Activated CD4-positive, CD25-positive, alpha-beta regulatory T cell treated with anti-CD3 and anti-CD28 coated beads, Interleukin-2, amount 50 U/mL, for 24 hours (primary cell): ENCODE data around the gene LRFN4.
A peak's percentile ranks its signal among the peaks of the same experiment; 100 is the strongest.

Experiments used
- ATAC-seq, 2 donors: fragments of 150-1000 bp; cut with Tn5 transposase; one replicate each; pipeline ENCODE4 v1.10.0; 2021; ENCODE audit warnings: mild to moderate bottlenecking in 1 of 2, moderate library complexity in 1 of 2

The LRFN4 gene

GRCh38 chr11:66845876-66846212 is 11.0 kb upstream of the LRFN4 start:
- ATAC-seq: no peak

- ATAC-seq: no peak
Measured at GRCh38 chr11:66846671-66847091, 10.2 kb upstream of the LRFN4 start.

- ATAC-seq: no peak
Measured at GRCh38 chr11:66847461-66848232, 9.2 kb upstream of the LRFN4 start.

GRCh38 chr11:66848671-66849500 is 8.0 kb upstream of the LRFN4 start:
- ATAC-seq: no peak

DNA sequence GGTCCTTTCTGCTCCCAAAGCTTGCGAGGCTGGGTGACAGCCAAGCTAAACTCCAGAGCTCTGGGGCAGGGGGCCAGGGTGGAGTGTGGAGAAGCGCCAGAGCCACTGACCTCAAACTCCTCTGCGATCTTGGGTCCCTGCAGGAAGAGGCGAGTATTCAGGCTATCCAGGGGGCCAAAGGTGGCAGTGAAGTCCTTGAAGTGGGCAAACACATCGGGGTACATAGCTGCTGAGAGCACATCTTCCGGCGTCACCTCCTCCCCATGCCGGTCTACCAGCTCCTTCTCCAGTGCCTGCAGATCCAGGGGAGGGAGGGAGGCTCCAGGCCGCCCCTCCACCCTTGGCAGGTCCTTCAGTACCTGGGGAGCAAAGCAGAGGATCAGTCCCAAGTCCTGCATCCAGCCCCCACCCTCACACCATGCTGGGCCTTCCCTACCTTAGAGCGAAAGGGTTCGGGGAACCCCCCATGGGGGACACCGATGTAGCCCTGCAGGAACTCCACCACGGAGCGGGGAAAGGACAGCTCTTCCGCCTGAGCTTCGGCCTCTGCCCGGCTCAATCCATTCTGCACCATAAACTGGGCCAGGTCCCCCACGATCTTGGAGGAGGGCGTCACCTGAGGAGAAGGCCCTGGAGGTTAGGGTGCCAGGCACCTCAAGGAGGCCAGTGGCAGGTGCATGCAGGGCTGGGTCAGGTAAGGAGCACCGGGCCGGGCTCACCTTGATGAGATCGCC is 7.2 kb upstream of the LRFN4 start:
- no peak for ATAC-seq

GRCh38 chr11:66850235-66850587 is 6.7 kb upstream of the LRFN4 start:
- no peak for ATAC-seq

DNA sequence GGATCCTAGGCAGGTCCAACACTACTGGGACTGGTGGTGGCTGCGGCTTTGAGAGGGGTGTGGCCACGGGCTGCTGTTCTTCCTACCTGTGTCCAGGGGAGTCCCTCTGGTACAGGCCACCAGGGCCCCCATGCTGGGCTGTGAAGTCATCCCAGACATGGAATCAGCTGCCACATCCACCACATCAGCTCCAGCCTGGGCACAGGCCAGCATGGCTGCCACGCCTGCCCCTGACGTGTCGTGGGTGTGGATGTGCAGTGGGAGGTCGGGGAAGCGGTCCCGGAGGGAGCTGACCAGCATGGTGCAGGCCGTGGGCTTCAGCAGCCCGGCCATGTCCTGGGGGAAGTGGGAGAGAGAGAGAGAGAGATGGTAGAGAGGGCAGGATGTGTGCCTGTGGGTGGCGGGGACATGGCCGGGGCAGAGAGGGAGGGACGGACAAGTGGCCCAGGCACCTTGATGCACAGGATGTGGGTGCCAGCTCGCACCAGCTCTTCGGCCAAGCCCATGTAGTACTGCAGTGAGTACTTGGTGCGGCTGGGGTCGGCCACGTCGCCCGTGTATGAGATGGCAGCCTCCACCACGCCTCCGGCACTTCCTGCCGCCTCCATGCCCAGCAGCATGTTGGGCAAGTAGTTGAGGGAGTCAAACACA is 6.2 kb upstream of the LRFN4 start:
- no peak for ATAC-seq

DNA sequence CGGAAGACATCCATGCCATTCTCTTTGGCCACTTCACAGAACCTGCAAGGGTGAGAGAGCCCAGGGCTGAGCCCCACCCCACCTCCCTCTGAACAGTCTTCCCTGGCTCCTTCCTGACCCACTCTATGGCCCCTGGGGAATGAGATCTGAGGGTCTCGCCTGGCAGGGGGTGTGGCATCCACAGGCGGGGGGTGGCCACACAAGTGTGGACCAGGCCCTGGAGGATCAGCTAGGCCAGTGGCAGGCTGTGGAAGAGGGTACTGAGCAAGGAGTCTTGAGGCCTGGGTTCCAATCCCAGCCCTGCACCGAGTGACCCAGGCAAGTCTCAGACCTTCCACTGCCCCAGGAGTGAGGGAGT is 5.6 kb upstream of the LRFN4 start:
- no peak for ATAC-seq

GRCh38 chr11:66851698-66852465 is 5.0 kb upstream of the LRFN4 start:
- no peak for ATAC-seq

DNA sequence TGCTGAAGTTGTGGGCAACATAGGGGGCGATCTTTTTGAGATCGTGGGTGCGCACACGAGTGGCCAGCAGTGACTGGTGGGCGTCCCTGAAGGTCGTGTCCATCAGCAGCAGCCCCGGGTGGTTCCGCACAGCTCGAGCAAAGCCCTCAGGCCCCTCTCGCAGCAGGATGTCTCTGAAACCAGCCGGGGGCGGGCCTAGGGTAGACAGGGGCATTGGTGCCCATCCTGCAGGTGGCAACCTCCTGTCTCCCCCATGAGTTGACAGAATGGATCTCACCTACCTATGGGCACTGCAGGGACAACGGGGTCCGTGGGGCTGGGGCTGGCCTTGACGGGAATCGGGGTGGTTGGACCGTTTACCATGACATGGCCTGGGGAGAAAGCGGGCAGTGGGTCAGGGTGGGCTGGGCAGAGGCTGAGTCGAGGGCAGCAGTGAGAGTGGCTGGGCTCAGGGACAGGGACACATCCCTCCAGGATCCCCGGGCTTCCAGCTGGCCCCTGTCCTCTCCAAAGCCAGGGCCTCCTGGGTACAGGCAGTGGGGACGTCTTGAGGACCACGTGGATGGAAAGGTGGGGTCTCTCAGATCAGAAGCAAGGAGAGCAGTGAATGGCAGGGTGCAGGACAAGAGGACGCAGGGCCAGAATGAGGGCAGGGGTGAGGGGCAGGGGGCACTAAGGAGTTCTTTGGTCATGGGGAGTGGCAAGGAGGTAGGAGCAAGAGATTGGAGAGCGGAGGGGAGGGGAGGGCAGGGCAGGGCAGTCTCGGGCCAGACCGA is 4.2 kb upstream of the LRFN4 start:
- no peak for ATAC-seq

DNA sequence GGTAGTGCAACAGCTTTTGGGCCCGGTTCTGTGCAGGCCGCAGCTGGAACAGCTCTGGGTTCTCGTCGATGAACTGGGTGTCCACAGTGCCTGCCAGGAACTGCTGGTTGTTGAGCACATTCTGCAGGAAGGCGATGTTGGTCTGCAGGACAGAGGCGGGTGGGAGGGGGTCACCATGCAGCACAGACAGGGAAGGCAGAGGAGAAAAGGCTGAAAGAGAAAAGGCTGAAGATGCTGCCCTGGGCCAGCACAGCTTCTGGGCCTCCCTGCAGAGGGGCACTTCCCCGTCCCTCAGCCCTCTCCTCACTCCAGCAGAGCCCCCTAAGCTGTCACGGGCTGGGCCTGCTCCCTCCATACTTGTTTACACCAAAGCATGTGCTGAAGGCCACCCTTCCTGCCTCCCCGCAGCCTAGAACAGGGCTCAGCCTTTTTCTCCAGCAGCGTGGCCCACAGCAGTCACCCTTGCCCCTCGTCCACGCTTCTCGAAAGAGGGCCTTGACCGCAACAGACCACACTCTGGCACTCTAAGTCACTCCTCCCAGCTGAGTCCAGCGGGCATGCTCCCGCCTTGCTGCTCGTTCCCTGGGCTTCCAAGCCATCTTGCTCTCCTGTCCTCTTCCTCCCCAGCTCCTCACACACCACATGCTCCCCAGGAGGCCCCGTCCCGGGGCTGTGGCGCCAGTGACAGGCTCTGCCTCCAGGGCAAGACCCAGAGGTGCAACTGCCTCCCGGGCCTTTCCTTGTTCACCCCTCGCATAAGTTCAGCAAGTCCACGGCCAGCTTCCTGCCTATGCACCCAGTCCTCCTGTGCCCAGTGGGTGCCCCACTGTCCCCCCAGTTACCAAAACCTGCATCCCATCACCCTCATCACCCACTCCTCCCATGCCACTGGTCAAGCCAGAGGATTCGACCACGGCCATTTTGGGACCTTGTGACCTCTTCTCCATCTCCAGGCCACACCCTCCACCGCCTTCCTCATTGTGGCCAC is 3.3 kb upstream of the LRFN4 start:
- no peak for ATAC-seq

DNA sequence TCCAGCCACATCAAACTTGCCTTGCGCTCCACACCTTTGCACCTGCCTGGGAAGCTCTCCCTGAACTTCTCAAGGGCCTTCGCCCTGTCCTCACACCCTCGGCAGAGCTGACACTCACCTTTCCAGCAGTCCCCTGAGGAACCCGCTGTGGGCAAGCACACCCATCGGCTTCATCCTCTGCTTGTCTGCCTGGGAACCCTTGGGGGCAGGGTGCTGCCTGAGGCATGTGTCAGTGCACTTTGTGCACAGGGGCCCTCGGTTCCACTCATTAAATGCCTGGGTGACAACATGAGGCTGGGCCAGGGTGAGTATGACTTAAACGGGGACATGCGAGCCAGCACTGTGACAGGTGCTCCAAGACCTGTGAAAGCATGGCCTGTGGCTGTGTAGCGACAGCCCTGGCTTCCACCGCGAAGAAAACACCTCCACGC is 2.6 kb upstream of the LRFN4 start:
- no peak for ATAC-seq

GRCh38 chr11:66854729-66855211 is 2.1 kb upstream of the LRFN4 start:
- ATAC-seq: no peak

DNA sequence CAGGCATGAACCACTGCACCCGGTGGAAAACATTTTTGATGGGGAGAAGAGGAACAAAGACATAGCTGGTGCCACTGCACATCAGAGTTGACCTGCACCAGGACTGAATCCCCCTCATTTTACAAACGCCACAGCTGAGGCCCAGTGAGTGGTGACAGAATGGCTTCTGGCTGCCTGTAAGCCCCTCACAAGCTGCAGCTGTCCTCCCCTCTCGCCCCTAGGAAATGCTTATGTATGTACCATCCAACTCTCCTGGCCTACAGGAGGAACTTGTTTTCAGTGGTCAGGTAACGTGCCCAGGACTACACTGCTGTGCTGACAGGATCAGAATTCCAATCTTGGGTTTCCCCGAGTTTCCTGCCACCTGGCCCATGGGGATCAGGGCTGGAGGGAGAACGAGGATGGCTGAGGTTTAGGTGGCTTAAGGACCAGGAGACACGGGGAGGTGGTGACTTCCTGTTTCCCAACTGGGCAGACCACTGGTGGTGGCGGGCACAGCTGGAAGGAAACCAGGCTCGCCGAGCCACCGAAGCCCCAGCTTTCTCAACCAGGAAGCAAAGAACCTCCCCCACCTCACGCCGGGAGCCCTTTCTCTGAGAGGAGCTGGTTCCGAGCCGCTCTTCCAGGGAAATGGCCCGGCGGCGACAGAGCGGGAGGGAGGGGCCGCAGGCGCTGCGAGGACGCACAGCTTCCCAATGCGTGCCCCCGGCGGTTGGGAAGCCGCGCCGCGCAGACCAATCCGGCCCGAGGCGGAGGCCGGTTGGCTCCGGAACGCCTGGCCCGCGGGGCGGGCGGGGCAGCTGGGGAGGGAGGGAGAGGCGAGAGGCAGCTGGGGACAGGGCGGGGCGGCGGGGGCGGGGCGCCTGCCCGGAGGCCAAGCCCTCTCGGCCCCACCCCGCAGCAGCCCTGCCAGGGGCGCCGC is 1.0 kb upstream of the LRFN4 start:
- peak; percentile 81 to 82 for ATAC-seq

- ATAC-seq: no peak
Measured at GRCh38 chr11:66857234-66857926, 516 bp downstream of the LRFN4 start.

GRCh38 chr11:66857927-66858185 is 992 bp downstream of the LRFN4 start:
- no peak for ATAC-seq

DNA sequence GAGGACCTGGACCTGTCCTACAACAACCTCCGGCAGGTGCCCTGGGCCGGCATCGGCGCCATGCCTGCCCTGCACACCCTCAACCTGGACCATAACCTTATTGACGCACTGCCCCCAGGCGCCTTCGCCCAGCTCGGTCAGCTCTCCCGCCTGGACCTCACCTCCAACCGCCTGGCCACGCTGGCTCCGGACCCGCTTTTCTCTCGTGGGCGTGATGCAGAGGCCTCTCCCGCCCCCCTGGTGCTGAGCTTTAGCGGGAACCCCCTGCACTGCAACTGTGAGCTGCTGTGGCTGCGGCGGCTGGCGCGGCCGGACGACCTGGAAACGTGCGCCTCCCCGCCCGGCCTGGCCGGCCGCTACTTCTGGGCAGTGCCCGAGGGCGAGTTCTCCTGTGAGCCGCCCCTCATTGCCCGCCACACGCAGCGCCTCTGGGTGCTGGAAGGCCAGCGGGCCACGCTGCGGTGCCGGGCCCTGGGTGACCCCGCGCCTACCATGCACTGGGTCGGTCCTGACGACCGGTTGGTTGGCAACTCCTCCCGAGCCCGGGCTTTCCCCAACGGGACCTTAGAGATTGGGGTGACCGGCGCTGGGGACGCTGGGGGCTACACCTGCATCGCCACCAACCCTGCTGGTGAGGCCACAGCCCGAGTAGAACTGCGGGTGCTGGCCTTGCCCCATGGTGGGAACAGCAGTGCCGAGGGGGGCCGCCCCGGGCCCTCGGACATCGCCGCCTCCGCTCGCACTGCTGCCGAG is 1.5 kb downstream of the LRFN4 start:
- no peak for ATAC-seq
